Activated naive CD8-positive, alpha-beta T cell treated with anti-CD3 and anti-CD28 coated beads for 36 hours (primary cell): ENCODE data around the gene ADAMTSL3. TPM values are rescaled to one million over a fixed set of nuclear protein-coding genes. Genes with fewer than 3 reads are reported as not detected.
"Not testable (repeated sequence)": the region's sequence is repeated elsewhere in the genome, so short reads cannot be mapped to it uniquely, and the experiment has no call there.

Experiments used
- DNase-seq: peaks from one replicate; pipeline ENCODE4 v3.0.0; 2021
- H3K27ac Mint-ChIP-seq: one replicate; pipeline ENCODE4 v1.8.0; 2022; ENCODE audit warnings: mild to moderate bottlenecking, moderate library complexity, mixed read lengths
- H3K27me3 Mint-ChIP-seq: one replicate; pipeline ENCODE4 v1.8.0; 2022; ENCODE audit warnings: mild to moderate bottlenecking, mixed read lengths
- H3K36me3 Mint-ChIP-seq: one replicate; pipeline ENCODE4 v1.8.0; 2021; ENCODE audit warnings: mild to moderate bottlenecking, mixed read lengths
- H3K4me1 Mint-ChIP-seq: one replicate; pipeline ENCODE4 v1.8.0; 2021; ENCODE audit warnings: mixed read lengths
- H3K4me3 Mint-ChIP-seq: one replicate; pipeline ENCODE4 v1.8.0; 2022; ENCODE audit warnings: mild to moderate bottlenecking, moderate library complexity, mixed read lengths
- H3K9me3 Mint-ChIP-seq: one replicate; pipeline ENCODE4 v1.8.0; 2022; ENCODE audit warnings: mixed read lengths
- total RNA-seq, 2 experiments: library from RNA; stranded (reverse); gene quantifications; one replicate each; pipeline ENCODE4 v1.2.3, GENCODE V29; 2021

The ADAMTSL3 gene
- total RNA-seq, 2 experiments from 2014 or later = not detected

GRCh38 chr15:84003791-84004503 is 350.0 kb downstream of the ADAMTSL3 start:
- Mint-ChIP-seq H3K27me3 (peaks cover 4% of the 10 kb centered on the region), H3K4me1 (no peaks in the 10 kb centered on the region), H3K27ac (no peak overlapping the region), H3K4me3 (no peak overlapping the region), H3K36me3 (no peaks in the 10 kb centered on the region), H3K9me3 (no peaks in the 10 kb centered on the region)
- DNase-seq = no peak

DNA sequence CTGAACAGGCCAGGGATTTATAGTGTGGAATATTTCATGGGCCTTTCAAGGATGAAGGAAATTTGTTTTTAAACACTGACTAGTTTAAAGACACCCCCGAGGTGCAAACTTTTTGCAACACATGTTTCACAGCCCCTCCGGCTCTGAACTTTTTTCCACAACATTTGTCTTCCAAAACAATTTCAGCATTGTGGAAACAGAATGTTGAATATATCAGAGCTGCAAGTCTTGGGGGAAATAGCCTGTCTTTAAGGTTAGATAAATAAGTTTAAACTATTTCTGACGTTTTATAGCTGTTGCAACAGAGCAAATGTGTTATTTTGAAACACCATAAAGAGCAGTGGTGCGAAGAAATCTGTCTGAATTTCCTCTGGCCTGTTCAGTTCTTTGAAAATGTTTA is 352.5 kb downstream of the ADAMTSL3 start:
- H3K4me1 Mint-ChIP-seq = no peaks in the 10 kb centered on the region
- H3K27me3 Mint-ChIP-seq = peaks cover 4% of the 10 kb centered on the region
- no peak overlapping the region for H3K4me3 Mint-ChIP-seq
- no peak overlapping the region for H3K27ac Mint-ChIP-seq
- H3K36me3 Mint-ChIP-seq = no peaks in the 10 kb centered on the region
- peaks cover 2% of the 10 kb centered on the region for H3K9me3 Mint-ChIP-seq
- no peak for DNase-seq

GRCh38 chr15:84009616-84010015 is 355.7 kb downstream of the ADAMTSL3 start:
- Mint-ChIP-seq H3K9me3 (peaks cover 9% of the 10 kb centered on the region), H3K27me3 (peaks cover 11% of the 10 kb centered on the region), H3K27ac (no peak overlapping the region), H3K36me3 (no peaks in the 10 kb centered on the region), H3K4me1 (no peaks in the 10 kb centered on the region), H3K4me3 (no peak overlapping the region)
- DNase-seq = no peak

GRCh38 chr15:84010246-84010645 is 356.3 kb downstream of the ADAMTSL3 start:
- H3K27me3 Mint-ChIP-seq = peaks cover 11% of the 10 kb centered on the region
- DNase-seq = no peak
- H3K27ac Mint-ChIP-seq = no peak overlapping the region
- no peaks in the 10 kb centered on the region for H3K36me3 Mint-ChIP-seq
- H3K4me1 Mint-ChIP-seq = no peaks in the 10 kb centered on the region
- no peak overlapping the region for H3K4me3 Mint-ChIP-seq
- peaks cover 9% of the 10 kb centered on the region for H3K9me3 Mint-ChIP-seq

GRCh38 chr15:84016371-84016770 is 362.4 kb downstream of the ADAMTSL3 start:
- no peak for DNase-seq
- peaks cover 18% of the 10 kb centered on the region for H3K27me3 Mint-ChIP-seq

DNA sequence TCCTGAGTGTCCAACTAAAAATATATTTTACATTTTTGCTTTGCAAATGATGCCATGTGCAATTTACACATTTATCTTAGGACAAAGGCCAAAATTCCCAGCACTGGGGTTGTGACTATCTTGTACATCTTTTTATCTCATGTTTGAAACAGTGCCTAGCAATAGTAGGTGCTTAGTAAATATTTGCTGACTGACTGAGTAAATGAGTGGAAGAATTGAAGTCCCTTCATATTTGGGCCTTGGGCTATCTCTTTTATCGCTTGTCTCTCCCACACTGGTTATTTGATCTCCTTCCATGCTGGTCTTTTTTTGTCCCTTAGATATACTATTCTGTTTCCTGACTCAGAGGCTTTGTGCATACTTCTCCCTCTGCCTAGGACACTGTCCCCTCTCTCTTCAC is 368.6 kb downstream of the ADAMTSL3 start:
- H3K27me3 Mint-ChIP-seq = peaks cover 22% of the 10 kb centered on the region
- no peaks in the 10 kb centered on the region for H3K4me1 Mint-ChIP-seq
- no peaks in the 10 kb centered on the region for H3K9me3 Mint-ChIP-seq
- H3K27ac Mint-ChIP-seq = no peak overlapping the region
- no peaks in the 10 kb centered on the region for H3K36me3 Mint-ChIP-seq
- no peak for DNase-seq
- H3K4me3 Mint-ChIP-seq = no peak overlapping the region

More at GRCh38 chr15:84016371-84016770, 362.4 kb downstream of the ADAMTSL3 start:
- Mint-ChIP-seq H3K9me3 (peaks cover 8% of the 10 kb centered on the region), H3K27ac (no peak overlapping the region), H3K36me3 (no peaks in the 10 kb centered on the region), H3K4me1 (no peaks in the 10 kb centered on the region), H3K4me3 (no peak overlapping the region)

DNA sequence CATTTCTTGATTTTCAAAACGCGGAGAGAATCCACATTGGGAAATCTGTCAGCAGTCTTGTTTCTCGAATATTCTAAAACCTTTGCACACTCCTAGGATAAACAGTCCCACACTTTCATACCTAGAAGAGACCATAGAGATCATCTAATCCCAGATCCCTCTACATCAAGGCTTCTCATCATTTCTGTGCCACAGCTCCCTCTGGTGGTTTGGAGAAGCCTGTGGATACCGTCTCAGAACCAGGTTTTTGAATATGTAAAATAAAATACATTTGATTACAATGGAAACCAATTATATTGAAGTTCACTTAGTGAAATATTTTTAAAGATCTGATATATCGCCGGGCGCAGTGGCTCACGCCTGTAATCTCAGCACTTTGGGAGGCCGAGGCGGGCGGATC is 369.7 kb downstream of the ADAMTSL3 start:
- peaks cover 21% of the 10 kb centered on the region for H3K27me3 Mint-ChIP-seq
- H3K9me3 Mint-ChIP-seq = no peaks in the 10 kb centered on the region
- H3K4me3 Mint-ChIP-seq = no peak overlapping the region
- no peak overlapping the region for H3K27ac Mint-ChIP-seq
- no peaks in the 10 kb centered on the region for H3K36me3 Mint-ChIP-seq
- no peaks in the 10 kb centered on the region for H3K4me1 Mint-ChIP-seq
- peak; percentile 1 for DNase-seq

DNA sequence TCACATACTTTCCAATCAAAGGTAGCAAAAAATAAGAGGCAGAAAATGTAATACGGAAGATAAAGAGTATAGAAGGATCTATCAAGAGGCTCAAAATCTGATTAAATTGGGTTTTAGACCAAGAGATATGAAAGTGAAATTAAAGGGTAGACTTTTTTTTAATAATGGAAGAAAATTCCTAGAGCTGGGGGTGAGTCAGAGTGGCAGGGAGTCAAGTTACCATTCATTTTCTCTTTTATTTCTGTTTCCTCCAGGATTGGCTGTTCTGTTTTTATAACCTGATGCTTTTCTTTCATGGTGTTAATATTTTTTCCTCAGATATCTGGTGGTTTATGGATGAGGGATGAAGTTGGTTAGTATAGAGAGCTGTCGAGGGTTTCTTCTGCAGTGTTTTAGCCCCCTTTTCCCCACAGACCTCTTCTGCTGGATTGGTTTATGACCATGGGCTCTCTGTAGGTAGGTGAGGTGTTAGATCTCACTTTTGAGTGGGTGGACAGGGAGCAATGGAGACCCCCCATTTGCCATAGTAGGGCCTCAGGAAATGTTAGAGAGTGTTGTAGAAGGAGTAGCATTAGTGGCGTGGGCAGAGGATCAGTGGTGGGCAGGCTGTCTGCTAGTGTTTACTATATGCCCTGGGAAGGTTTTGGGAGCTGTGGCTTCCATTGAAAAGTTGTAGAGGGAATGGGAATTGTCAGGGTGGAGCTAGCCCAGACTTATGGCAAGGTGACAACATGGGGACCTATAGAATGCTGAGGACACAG is 380.1 kb downstream of the ADAMTSL3 start:
- H3K27me3 Mint-ChIP-seq = peaks cover 11% of the 10 kb centered on the region
- H3K4me1 Mint-ChIP-seq = no peaks in the 10 kb centered on the region
- DNase-seq = no peak
- H3K36me3 Mint-ChIP-seq = no peaks in the 10 kb centered on the region
- no peak overlapping the region for H3K4me3 Mint-ChIP-seq
- H3K27ac Mint-ChIP-seq = no peak overlapping the region
- H3K9me3 Mint-ChIP-seq = peaks cover 5% of the 10 kb centered on the region

DNA sequence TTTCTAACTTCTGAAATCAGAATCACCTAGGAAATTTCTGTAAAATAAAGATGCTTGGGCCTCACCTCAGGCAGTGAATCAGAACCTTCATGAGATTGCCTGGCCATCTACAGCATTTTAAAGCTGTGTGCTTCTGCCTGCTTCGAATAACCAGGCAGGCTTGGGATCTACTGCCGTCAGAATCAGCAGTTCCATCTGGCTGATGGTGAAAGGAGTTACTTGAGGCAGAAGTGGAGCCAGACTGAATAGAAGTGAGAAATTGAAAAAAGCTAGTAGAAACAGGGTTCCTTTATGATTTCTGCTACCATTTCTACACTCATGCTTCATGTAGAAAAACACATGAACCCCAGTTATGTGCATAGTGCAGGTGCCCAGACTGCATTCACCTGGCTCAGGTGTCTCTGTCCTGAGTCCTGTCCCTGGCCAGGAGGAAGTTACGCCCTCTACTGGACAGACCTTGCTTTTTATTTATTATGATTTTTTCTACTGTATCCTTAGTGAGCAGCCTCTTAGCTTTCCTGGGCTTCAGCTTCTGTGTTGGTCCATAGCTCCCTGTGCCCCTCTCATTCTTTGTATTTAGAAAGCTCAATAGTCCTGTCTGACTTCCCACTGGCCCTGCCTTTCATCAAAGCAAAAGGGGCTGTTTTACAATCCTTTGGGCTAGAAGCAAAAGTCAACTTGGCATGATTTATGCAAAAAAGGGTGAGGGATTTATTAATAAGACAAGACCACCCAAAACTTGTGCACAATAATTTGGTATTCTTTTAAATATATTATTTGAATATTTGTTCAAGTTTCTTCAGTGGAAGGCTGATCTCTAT is 380.9 kb downstream of the ADAMTSL3 start:
- H3K4me3 Mint-ChIP-seq = no peak overlapping the region
- peaks cover 13% of the 10 kb centered on the region for H3K27me3 Mint-ChIP-seq
- no peaks in the 10 kb centered on the region for H3K9me3 Mint-ChIP-seq
- H3K27ac Mint-ChIP-seq = no peak overlapping the region
- DNase-seq = no peak
- H3K36me3 Mint-ChIP-seq = no peaks in the 10 kb centered on the region
- no peaks in the 10 kb centered on the region for H3K4me1 Mint-ChIP-seq

DNA sequence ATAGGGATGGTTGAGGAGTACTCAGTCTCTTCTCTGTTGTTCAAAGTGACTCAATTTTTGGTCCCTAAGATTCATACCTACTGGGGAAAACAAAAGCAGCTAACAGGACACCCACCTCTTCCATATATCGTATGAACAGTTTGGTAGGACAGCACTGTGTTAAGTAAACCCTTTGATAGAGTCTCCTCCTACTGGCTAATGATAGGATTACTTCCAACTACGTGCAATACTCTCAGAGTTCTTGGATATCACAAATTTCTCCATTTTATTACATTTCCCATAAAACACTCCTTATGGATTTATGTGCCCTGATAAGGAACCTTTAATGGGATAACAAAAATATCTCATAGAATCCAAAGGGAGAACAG is 381.5 kb downstream of the ADAMTSL3 start:
- Mint-ChIP-seq H3K27me3 (peaks cover 16% of the 10 kb centered on the region), H3K4me3 (no peak overlapping the region), H3K9me3 (no peaks in the 10 kb centered on the region), H3K4me1 (no peaks in the 10 kb centered on the region), H3K36me3 (no peaks in the 10 kb centered on the region), H3K27ac (no peak overlapping the region)
- no peak for DNase-seq

- H3K9me3 Mint-ChIP-seq = no peaks in the 10 kb centered on the region
- DNase-seq = no peak
- no peak overlapping the region for H3K27ac Mint-ChIP-seq
- no peak overlapping the region for H3K4me3 Mint-ChIP-seq
- H3K4me1 Mint-ChIP-seq = no peaks in the 10 kb centered on the region
- H3K27me3 Mint-ChIP-seq = peaks cover 30% of the 10 kb centered on the region
- no peaks in the 10 kb centered on the region for H3K36me3 Mint-ChIP-seq
Measured at GRCh38 chr15:84037301-84037700, 383.4 kb downstream of the ADAMTSL3 start.

GRCh38 chr15:84042434-84043056 is 388.6 kb downstream of the ADAMTSL3 start:
- H3K4me3 Mint-ChIP-seq, H3K4me1 Mint-ChIP-seq, H3K36me3 Mint-ChIP-seq, H3K27ac Mint-ChIP-seq, DNase-seq: not testable (repeated sequence)
- H3K27me3 Mint-ChIP-seq = peaks cover 21% of the 10 kb centered on the region
- peaks cover 16% of the 10 kb centered on the region for H3K9me3 Mint-ChIP-seq

DNA sequence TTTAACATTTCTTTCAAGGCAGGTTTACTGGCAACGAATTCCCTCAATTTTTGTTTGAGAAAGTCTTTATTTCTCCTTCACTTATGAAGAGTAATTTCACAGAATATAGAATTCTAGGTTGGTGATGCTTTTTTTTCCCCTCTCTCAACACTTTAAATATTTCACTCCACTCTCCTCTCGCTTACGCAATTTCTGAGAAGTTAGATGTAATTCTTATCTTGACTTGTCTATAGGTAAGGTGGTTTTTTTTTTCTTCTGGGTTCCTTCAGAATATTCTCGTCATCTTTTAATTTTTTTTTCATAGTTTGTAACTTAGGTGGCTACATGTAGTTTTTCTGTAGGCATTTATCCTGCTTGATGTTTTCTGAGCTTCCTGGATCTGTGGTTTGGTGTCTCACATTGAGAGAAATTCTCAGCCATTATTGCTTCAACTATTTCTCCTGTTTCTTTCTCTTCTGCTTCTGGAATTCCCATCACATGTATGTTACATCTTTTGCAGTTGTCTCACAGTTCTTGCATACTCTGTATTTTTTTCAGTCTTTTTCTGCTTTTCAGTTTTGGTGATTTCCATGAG is 392.2 kb downstream of the ADAMTSL3 start:
- DNase-seq = no peak
- Mint-ChIP-seq H3K4me3 (no peak overlapping the region), H3K9me3 (peaks cover 20% of the 10 kb centered on the region), H3K36me3 (no peaks in the 10 kb centered on the region), H3K27me3 (peaks cover 8% of the 10 kb centered on the region), H3K4me1 (no peaks in the 10 kb centered on the region), H3K27ac (no peak overlapping the region)

- not testable (repeated sequence) for H3K36me3 Mint-ChIP-seq, H3K4me3 Mint-ChIP-seq, H3K27ac Mint-ChIP-seq, DNase-seq, H3K27me3 Mint-ChIP-seq, H3K4me1 Mint-ChIP-seq
- H3K9me3 Mint-ChIP-seq = peaks cover 20% of the 10 kb centered on the region
Measured at GRCh38 chr15:84049480-84049879, 395.6 kb downstream of the ADAMTSL3 start.
